H1 (cell line): ENCODE results near the gene ART4.

ENCODE experiments used
- SP4 ChIP-seq: IDR thresholded peaks from 2 replicates; pipeline ENCODE4 v1.6.1; 2012; ENCODE audit warnings: low read length, inconsistent platforms
- TF ChIP-seq, protein P1 (sequence below), 3 experiments: IDR thresholded peaks; 1 replicate in 2 of 3; 2 replicates in 1 of 3; pipeline versions ENCODE4 v1.5.1 to v1.6.1; 2011; ENCODE audit warnings: low read length in 3 of 3, mild to moderate bottlenecking in 3 of 3, inconsistent platforms in 2 of 3, low read depth in 1 of 3, moderate library complexity in 1 of 3; ENCODE audit not compliant: insufficient read depth in 1 of 3; ENCODE audit errors: control extremely low read depth in 1 of 3

DNA sequence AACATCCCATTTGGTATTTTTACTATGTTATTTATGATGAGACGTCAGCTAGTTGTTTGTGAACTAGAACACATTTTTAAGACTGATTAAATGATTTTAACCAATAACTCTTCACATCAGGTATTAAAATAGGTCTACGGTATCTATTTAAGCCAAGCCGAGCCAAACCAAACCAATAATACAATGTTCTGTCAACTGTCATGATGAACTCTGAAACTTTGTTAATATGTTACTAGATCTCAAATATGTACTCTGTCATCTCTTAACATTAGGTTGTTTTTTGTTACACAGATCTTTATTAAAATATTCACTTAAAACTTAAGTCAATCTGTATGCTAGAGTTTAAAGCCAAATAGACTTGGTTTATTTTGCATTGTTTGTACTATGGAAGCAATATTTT, 1.0 kb downstream of the ART4 start:
- TF ChIP-seq, protein P1, sequence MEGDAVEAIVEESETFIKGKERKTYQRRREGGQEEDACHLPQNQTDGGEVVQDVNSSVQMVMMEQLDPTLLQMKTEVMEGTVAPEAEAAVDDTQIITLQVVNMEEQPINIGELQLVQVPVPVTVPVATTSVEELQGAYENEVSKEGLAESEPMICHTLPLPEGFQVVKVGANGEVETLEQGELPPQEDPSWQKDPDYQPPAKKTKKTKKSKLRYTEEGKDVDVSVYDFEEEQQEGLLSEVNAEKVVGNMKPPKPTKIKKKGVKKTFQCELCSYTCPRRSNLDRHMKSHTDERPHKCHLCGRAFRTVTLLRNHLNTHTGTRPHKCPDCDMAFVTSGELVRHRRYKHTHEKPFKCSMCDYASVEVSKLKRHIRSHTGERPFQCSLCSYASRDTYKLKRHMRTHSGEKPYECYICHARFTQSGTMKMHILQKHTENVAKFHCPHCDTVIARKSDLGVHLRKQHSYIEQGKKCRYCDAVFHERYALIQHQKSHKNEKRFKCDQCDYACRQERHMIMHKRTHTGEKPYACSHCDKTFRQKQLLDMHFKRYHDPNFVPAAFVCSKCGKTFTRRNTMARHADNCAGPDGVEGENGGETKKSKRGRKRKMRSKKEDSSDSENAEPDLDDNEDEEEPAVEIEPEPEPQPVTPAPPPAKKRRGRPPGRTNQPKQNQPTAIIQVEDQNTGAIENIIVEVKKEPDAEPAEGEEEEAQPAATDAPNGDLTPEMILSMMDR (IDR thresholded peaks at IDR 0.05; ENCODE audit: control extremely low read depth in 1 of 3, insufficient read depth in 1 of 3, low read depth in 1 of 3, low read length in 3 of 3) = no peak
- no peak for TF ChIP-seq SP4
